Natural killer cell (primary cell): ENCODE measurements around the gene LRRC2. TPM values are rescaled to one million over a fixed set of nuclear protein-coding genes. Genes with fewer than 3 reads are reported as not detected.

ENCODE experiments used
- ATAC-seq, 3 donors: fragments of 150-1000 bp in 2 of 3; fragments of 200-7000 bp in 1 of 3; cut with Tn5 transposase; 1 replicate in 1 of 3; 2 replicates in 2 of 3; pipeline ENCODE4 v1.10.0; 2021; ENCODE audit warnings: mild to moderate bottlenecking in 2 of 3, moderate library complexity in 2 of 3
- DNase-seq, 2 donors: peaks; one replicate each; pipeline versions ENCODE4 v3.0.0 to v3.0.0-alpha.2; 2013 to 2021; ENCODE audit warnings: mixed read lengths in 1 of 2
- H3K27ac ChIP-seq: one replicate; pipeline ENCODE4 v1.5.1; 2013; ENCODE audit warnings: mild to moderate bottlenecking, low read length
- H3K27me3 ChIP-seq: one replicate; pipeline ENCODE4 v1.6.1; 2013; ENCODE audit warnings: low read length; ENCODE audit not compliant: control insufficient read depth, insufficient read depth
- H3K36me3 ChIP-seq: one replicate; pipeline ENCODE4 v1.6.1; 2013; ENCODE audit warnings: low read length; ENCODE audit not compliant: control insufficient read depth, insufficient read depth
- H3K4me1 ChIP-seq: one replicate; pipeline ENCODE4 v1.6.1; 2013; ENCODE audit warnings: low read length; ENCODE audit not compliant: control insufficient read depth, insufficient read depth
- H3K4me3 ChIP-seq: one replicate; pipeline ENCODE4 v1.5.1; 2013; ENCODE audit warnings: low read length
- H3K9me3 ChIP-seq: one replicate; pipeline ENCODE4 v1.6.1; 2013; ENCODE audit warnings: low read length; ENCODE audit not compliant: control insufficient read depth, insufficient read depth
- H3K27ac Mint-ChIP-seq, 2 donors: one replicate each; pipeline ENCODE4 v1.8.0; 2022; ENCODE audit warnings: mild to moderate bottlenecking in 2 of 2, mixed read lengths in 2 of 2, moderate library complexity in 1 of 2
- H3K27me3 Mint-ChIP-seq, 2 donors: one replicate each; pipeline ENCODE4 v1.8.0; 2022; ENCODE audit warnings: low read depth in 2 of 2, mixed read lengths in 2 of 2
- H3K36me3 Mint-ChIP-seq: one replicate; pipeline ENCODE4 v1.8.0; 2022; ENCODE audit warnings: mixed read lengths
- H3K4me1 Mint-ChIP-seq, 2 donors: one replicate each; pipeline ENCODE4 v1.8.0; 2022; ENCODE audit warnings: mixed read lengths in 2 of 2
- H3K4me3 Mint-ChIP-seq: one replicate; pipeline ENCODE4 v1.8.0; 2022; ENCODE audit warnings: mild to moderate bottlenecking, moderate library complexity, mixed read lengths
- H3K9me3 Mint-ChIP-seq, 2 donors: one replicate each; pipeline ENCODE4 v1.8.0; 2022; ENCODE audit warnings: mixed read lengths in 2 of 2
- WGBS: methylation state at CpG from one replicate; pipeline ENCODE4 v1.1.7; 2013; ENCODE audit warnings: missing lambda C conversion rate; ENCODE audit not compliant: insufficient coverage; 5-methylcytosine and 5-hydroxymethylcytosine counted together
- intact Hi-C: fragments of 100-400 bp; cut with micrococcal nuclease; formaldehyde crosslinking; loops from one replicate; pipeline ENCODE4 v1.14.2; 2022
- total RNA-seq, 4 donors: library from RNA; stranded (reverse); fragments of 120-200 nt in 1 of 4; gene quantifications; one replicate each; pipeline versions ENCODE4 v1.2.3 to v1.2.4, GENCODE V29; 2013 to 2022
- TF ChIP-seq, protein P1 (sequence below): fragments of 200-600 bp; IDR thresholded peaks from one replicate; pipeline ENCODE4 v1.8.0; 2022; ENCODE audit warnings: antibody characterized with exemption

The LRRC2 gene
- total RNA-seq, 3 donors from 2014 or later (not counting 1 experiment from before 2014, with no cell fraction given), result 0.18 TPM; not detected in 2

DNA sequence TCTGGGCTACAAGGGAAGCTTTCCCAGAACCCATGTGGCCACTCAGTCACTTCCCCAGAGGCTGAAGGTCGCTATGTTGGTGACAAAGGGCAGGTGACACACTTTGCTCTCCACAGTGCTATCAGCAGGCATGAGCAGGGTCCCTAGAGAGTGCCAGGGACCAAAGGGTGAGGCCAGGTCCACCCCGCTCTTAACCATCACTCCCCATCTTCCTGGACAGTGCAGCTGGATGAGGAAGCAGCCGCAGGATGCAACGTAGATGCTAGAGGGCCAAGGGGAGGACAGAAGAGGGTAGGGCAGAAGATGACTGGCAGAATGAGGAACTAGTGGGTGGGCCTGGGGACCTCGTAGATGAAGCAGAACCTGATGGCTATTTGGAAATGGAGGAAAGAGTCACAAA is 87.8 kb downstream of the LRRC2 start:
- no peak for ATAC-seq
- TF ChIP-seq, protein P1, sequence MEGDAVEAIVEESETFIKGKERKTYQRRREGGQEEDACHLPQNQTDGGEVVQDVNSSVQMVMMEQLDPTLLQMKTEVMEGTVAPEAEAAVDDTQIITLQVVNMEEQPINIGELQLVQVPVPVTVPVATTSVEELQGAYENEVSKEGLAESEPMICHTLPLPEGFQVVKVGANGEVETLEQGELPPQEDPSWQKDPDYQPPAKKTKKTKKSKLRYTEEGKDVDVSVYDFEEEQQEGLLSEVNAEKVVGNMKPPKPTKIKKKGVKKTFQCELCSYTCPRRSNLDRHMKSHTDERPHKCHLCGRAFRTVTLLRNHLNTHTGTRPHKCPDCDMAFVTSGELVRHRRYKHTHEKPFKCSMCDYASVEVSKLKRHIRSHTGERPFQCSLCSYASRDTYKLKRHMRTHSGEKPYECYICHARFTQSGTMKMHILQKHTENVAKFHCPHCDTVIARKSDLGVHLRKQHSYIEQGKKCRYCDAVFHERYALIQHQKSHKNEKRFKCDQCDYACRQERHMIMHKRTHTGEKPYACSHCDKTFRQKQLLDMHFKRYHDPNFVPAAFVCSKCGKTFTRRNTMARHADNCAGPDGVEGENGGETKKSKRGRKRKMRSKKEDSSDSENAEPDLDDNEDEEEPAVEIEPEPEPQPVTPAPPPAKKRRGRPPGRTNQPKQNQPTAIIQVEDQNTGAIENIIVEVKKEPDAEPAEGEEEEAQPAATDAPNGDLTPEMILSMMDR, result no peak
- no peak overlapping the region for H3K4me3 ChIP-seq
- no peak overlapping the region for H3K27ac Mint-ChIP-seq
- no peak overlapping the region for H3K27ac ChIP-seq
- peaks cover 22 to 45% of the 10 kb centered on the region in 2 donors for H3K27me3 Mint-ChIP-seq
- no peak for DNase-seq
- intact Hi-C loops, result no loop called here
- peaks cover 7 to 13% of the 10 kb centered on the region in 2 donors for H3K9me3 Mint-ChIP-seq
- H3K36me3 Mint-ChIP-seq, result peaks cover 18% of the 10 kb centered on the region
- no peaks in the 10 kb centered on the region for H3K4me1 ChIP-seq
- no peaks in the 10 kb centered on the region for H3K4me1 Mint-ChIP-seq
- no peaks in the 10 kb centered on the region for H3K9me3 ChIP-seq
- H3K4me3 Mint-ChIP-seq, result no peak overlapping the region
- H3K27me3 ChIP-seq, result no peaks in the 10 kb centered on the region
- 65% methylated on average over 5 of the region's 5 CpGs for WGBS
- no peaks in the 10 kb centered on the region for H3K36me3 ChIP-seq

DNA sequence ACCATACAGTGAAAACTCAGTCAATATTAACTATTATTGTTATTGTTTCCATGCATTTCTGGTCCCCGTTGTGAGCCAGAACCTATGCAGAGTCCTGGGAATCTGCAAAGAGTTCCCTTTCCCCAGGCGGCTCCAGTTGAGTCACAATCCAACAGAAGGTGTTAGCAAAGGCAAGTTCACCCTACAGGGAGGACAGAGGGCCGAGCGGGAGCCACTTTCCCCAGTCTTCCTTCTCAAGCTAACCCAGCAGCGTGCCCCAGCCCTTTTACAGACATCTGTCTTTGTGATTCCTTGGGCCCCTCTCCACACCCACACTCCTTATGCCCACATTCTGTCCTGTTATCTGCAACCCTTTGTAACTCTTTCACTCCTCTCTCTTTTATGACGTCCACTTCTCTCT is 88.3 kb downstream of the LRRC2 start:
- no peak for DNase-seq
- Mint-ChIP-seq H3K4me3 (no peak overlapping the region), H3K27me3 (peaks cover 27 to 51% of the 10 kb centered on the region in 2 donors), H3K36me3 (peaks cover 18% of the 10 kb centered on the region), H3K4me1 (no peaks in the 10 kb centered on the region), H3K9me3 (peaks cover 7 to 13% of the 10 kb centered on the region in 2 donors), H3K27ac (no peak overlapping the region)
- H3K9me3 ChIP-seq, result no peaks in the 10 kb centered on the region
- no peak overlapping the region for H3K27ac ChIP-seq
- no peak overlapping the region for H3K4me3 ChIP-seq
- intact Hi-C loops, result no loop called here
- no peak for ATAC-seq
- H3K27me3 ChIP-seq, result peaks cover 3% of the 10 kb centered on the region
- WGBS, result 85% methylated on average over 6 of the region's 6 CpGs
- no peaks in the 10 kb centered on the region for H3K4me1 ChIP-seq
- TF ChIP-seq, protein P1, result no peak
- no peaks in the 10 kb centered on the region for H3K36me3 ChIP-seq

DNA sequence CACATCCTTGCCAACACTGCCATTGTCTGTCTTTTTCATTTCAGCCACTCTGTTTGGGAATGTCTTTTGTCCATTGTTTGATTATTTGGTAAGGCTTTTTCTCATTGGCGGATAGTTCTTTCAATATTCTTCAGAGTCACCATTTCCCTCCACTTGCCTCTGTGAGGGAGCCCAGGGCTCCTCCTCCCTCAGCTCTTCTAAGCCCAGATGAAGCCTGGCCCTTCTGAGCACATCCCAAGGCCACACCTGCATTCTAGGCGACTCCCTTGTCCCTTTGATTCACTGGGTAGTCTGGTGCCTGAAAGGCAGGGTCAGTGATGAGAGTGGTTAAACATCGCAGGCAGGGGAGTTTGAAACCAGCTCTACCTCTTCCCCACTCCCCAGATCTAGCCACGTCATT is 89.0 kb downstream of the LRRC2 start:
- DNase-seq (no peak), ATAC-seq (no peak)
- Mint-ChIP-seq H3K27me3 (peaks cover 25 to 54% of the 10 kb centered on the region in 2 donors), H3K4me3 (no peak overlapping the region), H3K4me1 (no peaks in the 10 kb centered on the region), H3K36me3 (peaks cover 18% of the 10 kb centered on the region), H3K27ac (no peak overlapping the region), H3K9me3 (peaks cover 7 to 13% of the 10 kb centered on the region in 2 donors)
- 100% methylated on average over 1 of the region's 4 CpGs for WGBS
- Histone ChIP-seq H3K27me3 (peaks cover 8% of the 10 kb centered on the region), H3K27ac (no peak overlapping the region), H3K9me3 (no peaks in the 10 kb centered on the region), H3K4me1 (no peaks in the 10 kb centered on the region), H3K4me3 (no peak overlapping the region), H3K36me3 (no peaks in the 10 kb centered on the region)
- intact Hi-C loops, result no loop called here
- TF ChIP-seq, protein P1, result no peak

DNA sequence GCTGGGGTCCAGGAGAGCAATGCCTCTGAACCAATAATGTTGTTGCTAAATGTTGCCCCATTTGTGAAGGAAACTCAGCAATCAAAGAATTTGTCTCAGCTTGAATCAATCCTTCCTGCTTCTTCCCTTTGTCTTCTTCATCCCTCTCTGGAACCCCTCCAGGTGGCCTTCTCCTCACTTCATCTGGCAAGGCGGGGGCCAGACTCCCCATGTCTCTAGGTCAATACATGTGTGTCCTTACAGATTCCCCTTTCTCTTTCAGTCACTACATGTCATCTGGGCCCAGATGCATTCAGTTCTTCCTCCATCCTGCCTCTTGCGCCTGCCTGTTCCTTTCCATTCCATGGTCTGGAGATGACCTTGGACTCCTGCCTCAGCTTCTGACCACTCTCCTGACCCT is 93.4 kb downstream of the LRRC2 start:
- TF ChIP-seq, protein P1, result no peak
- H3K9me3 ChIP-seq, result no peaks in the 10 kb centered on the region
- peaks cover 7 to 13% of the 10 kb centered on the region in 2 donors for H3K9me3 Mint-ChIP-seq
- H3K27ac Mint-ChIP-seq, result no peak overlapping the region
- DNase-seq, result no peak
- ATAC-seq, result no peak
- peaks cover 18% of the 10 kb centered on the region for H3K36me3 Mint-ChIP-seq
- no peak overlapping the region for H3K4me3 ChIP-seq
- intact Hi-C loops, result no loop called here
- H3K27me3 Mint-ChIP-seq, result peaks cover 18 to 38% of the 10 kb centered on the region in 2 donors
- no peak overlapping the region for H3K27ac ChIP-seq
- 89% methylated on average over 2 of the region's 2 CpGs for WGBS
- H3K4me3 Mint-ChIP-seq, result no peak overlapping the region
- H3K36me3 ChIP-seq, result no peaks in the 10 kb centered on the region
- H3K4me1 ChIP-seq, result no peaks in the 10 kb centered on the region
- peaks cover 11% of the 10 kb centered on the region for H3K27me3 ChIP-seq
- no peaks in the 10 kb centered on the region for H3K4me1 Mint-ChIP-seq
